Measurements from ENCODE around the gene STRN.
A peak's percentile ranks its signal among the peaks of the same experiment; 100 is the strongest.
"Not testable (repeated sequence)": the region's sequence is repeated elsewhere in the genome, so short reads cannot be mapped to it uniquely, and the experiment has no call there.

The STRN gene

DNA sequence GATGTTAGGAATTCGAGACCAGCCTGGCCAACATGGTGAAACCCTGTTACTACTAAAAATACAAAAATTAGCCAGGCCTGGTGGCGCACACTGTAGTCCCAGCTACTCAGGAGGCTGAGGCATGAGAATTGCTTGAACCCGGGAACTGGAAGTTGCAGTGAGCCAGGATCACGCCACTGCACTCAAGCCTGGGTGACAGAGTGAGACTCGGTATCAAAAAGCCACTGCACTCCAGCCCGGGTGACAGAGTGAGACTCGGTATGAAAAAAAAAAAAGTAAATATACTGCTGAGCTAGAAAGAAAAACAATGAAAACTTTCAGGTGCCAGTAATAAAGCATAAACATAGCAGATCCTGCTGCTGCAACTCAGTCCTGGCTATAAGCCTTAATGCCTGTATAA lies 73.5 kb downstream of the STRN start:
- Mint-ChIP-seq H3K27ac (no peak overlapping the region), H3K27me3 (no peaks in the 10 kb centered on the region), H3K9me3 (no peaks in the 10 kb centered on the region), H3K36me3 (peaks cover 39% of the 10 kb centered on the region), H3K4me3 (no peak overlapping the region), H3K4me1 (no peaks in the 10 kb centered on the region)
- ATAC-seq, result no peak

- Mint-ChIP-seq H3K27ac (no peak overlapping the region), H3K9me3 (no peaks in the 10 kb centered on the region), H3K4me1 (no peaks in the 10 kb centered on the region), H3K27me3 (no peaks in the 10 kb centered on the region), H3K36me3 (peaks cover 43% of the 10 kb centered on the region), H3K4me3 (no peak overlapping the region)
- ATAC-seq, result no peak
These were observed 76.5 kb downstream of the STRN start for GRCh38 chr2:36889795-36890194.

DNA sequence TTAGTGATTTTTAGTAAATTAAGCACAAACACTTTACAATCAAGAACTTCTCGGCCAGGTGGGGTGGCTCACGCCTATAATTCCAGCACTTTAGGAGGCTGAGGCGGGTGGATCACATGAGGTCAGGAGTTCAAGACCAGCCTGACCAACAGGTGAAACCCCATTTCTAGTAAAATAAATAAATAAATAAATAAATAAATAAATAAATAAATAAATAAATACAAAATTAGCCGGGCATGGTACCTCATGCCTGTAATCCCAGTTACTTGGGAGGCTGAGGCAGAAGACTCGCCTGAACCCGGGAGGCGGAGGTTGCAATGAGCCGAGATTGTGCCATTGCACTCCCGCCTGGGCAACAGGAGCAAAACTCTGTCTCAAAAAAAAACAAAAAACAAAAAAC lies 79.2 kb downstream of the STRN start:
- H3K9me3 Mint-ChIP-seq, H3K4me3 Mint-ChIP-seq, H3K27ac Mint-ChIP-seq, H3K27me3 Mint-ChIP-seq, ATAC-seq, H3K4me1 Mint-ChIP-seq: not testable (repeated sequence)
- H3K36me3 Mint-ChIP-seq, result peaks cover 39% of the 10 kb centered on the region

DNA sequence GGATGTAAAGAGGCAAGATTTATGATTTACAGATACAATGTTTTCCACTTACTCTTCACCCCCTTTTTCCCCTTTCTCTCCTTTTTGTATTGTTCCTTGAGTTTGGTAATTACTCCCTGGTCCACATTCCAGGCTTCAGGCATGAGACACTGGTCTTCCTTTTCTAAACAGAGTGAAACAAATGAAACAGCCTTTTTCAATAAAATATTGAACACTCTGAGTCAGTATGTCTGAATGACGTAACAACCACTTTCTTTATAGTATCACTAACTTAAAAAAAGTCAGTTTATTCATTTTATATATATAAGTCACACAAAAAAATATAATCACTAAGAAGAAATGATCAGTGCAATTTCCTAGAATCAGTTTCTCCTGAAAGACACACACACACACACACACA lies 79.7 kb downstream of the STRN start:
- H3K36me3 Mint-ChIP-seq, result peaks cover 37% of the 10 kb centered on the region
- no peaks in the 10 kb centered on the region for H3K27me3 Mint-ChIP-seq
- no peaks in the 10 kb centered on the region for H3K4me1 Mint-ChIP-seq
- ATAC-seq, result no peak
- no peak overlapping the region for H3K4me3 Mint-ChIP-seq
- H3K9me3 Mint-ChIP-seq, result no peaks in the 10 kb centered on the region
- no peak overlapping the region for H3K27ac Mint-ChIP-seq

DNA sequence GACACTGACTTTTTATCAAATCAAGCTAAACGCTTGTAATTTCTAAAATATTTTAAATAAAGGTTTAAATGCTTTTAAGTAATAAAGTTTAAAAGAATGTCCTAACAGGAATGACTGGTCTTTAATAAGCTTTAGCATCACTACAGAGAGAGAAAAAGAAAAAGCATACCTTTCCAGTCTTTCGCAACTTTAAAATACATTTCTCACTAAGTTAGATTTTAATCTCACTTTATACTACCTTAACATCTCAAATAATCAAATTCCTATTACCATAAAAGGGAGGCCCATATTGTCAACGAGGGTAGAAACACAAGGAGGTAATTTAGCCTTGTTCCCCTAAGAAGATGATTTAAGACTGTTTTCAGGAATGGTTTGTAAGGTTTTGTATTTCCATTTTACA lies 80.7 kb downstream of the STRN start:
- H3K27ac Mint-ChIP-seq, result no peak overlapping the region
- H3K27me3 Mint-ChIP-seq, result no peaks in the 10 kb centered on the region
- ATAC-seq, result no peak
- H3K36me3 Mint-ChIP-seq, result peaks cover 39% of the 10 kb centered on the region
- no peaks in the 10 kb centered on the region for H3K4me1 Mint-ChIP-seq
- no peak overlapping the region for H3K4me3 Mint-ChIP-seq
- no peaks in the 10 kb centered on the region for H3K9me3 Mint-ChIP-seq

GRCh38 chr2:36882532-36882931 lies 83.8 kb downstream of the STRN start:
- no peak for ATAC-seq
- no peak overlapping the region for H3K27ac Mint-ChIP-seq
- H3K4me3 Mint-ChIP-seq, result no peak overlapping the region
- peaks cover 28% of the 10 kb centered on the region for H3K36me3 Mint-ChIP-seq
- no peaks in the 10 kb centered on the region for H3K27me3 Mint-ChIP-seq
- H3K4me1 Mint-ChIP-seq, result no peaks in the 10 kb centered on the region
- no peaks in the 10 kb centered on the region for H3K9me3 Mint-ChIP-seq

GRCh38 chr2:36881816-36882215 lies 84.5 kb downstream of the STRN start:
- Mint-ChIP-seq H3K9me3 (no peaks in the 10 kb centered on the region), H3K27ac (no peak overlapping the region), H3K27me3 (no peaks in the 10 kb centered on the region), H3K4me1 (no peaks in the 10 kb centered on the region), H3K36me3 (peaks cover 30% of the 10 kb centered on the region), H3K4me3 (no peak overlapping the region)
- no peak for ATAC-seq

GRCh38 chr2:36878429-36878828 lies 87.9 kb downstream of the STRN start:
- no peak for ATAC-seq
- peaks cover 7% of the 10 kb centered on the region for H3K9me3 Mint-ChIP-seq
- H3K27me3 Mint-ChIP-seq, result no peaks in the 10 kb centered on the region
- no peaks in the 10 kb centered on the region for H3K4me1 Mint-ChIP-seq
- H3K36me3 Mint-ChIP-seq, result peaks cover 43% of the 10 kb centered on the region
- H3K4me3 Mint-ChIP-seq, result no peak overlapping the region
- H3K27ac Mint-ChIP-seq, result no peak overlapping the region

DNA sequence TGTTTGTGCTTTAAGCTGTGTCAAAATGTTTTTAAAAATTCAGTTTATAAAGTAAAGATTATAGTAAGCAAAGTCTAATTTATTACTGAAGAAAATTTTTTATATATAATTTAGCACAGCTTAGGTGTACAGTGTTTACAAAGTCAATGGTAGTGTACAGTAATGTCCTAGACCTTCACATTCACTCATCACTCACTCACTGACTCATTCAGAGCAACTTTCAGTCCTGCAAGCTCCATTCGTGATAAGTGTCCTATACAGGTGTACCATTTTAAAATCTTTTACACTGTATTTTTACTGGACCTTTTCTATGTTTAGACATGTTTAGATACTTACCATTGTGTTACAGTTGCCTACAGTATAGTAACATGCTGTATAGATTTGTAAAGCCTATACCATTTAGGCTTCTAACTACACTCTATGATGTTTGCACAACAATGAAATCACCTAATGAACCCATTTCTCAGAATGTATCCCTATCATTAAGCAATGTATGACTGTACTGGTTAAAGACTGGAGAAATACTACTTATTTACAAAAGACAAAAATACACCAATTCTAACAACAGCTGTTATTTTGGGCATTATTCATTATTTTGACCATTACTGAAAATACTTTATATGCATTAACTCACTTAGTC lies 95.1 kb downstream of the STRN start:
- no peak overlapping the region for H3K27ac Mint-ChIP-seq
- no peak for ATAC-seq
- H3K4me1 Mint-ChIP-seq, result no peaks in the 10 kb centered on the region
- H3K36me3 Mint-ChIP-seq, result peaks cover 73% of the 10 kb centered on the region
- H3K27me3 Mint-ChIP-seq, result no peaks in the 10 kb centered on the region
- H3K4me3 Mint-ChIP-seq, result no peak overlapping the region
- peaks cover 4% of the 10 kb centered on the region for H3K9me3 Mint-ChIP-seq

DNA sequence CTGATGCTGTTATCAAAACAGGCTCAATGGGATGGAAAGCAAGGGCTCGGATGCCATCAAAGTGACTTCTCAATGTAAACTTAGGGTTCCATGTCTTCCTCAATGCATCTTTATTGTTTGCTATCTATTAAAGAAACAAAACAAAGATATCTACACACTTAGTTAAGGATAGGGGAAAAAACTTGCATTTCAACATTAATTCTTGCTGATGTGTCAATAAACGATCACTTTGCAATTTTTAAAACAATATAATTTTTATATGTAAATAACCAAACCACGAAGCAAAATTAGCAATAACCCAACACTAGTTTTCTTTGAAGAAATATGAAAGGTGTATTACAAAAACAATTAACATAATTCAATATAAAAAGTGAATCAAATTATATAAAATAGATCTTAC lies 96.7 kb downstream of the STRN start:
- Mint-ChIP-seq H3K4me1 (no peaks in the 10 kb centered on the region), H3K9me3 (peaks cover 4% of the 10 kb centered on the region), H3K36me3 (peaks cover 72% of the 10 kb centered on the region), H3K4me3 (no peak overlapping the region), H3K27ac (no peak overlapping the region), H3K27me3 (no peaks in the 10 kb centered on the region)
- no peak for ATAC-seq

- H3K9me3 Mint-ChIP-seq, result peaks cover 3% of the 10 kb centered on the region
- H3K27ac Mint-ChIP-seq, result no peak overlapping the region
- no peak for ATAC-seq
These were observed 104.4 kb downstream of the STRN start for GRCh38 chr2:36861896-36862295.

GRCh38 chr2:36859366-36859792 lies 107.0 kb downstream of the STRN start:
- no peak overlapping the region for H3K4me3 Mint-ChIP-seq
- peaks cover 70% of the 10 kb centered on the region for H3K36me3 Mint-ChIP-seq
- no peaks in the 10 kb centered on the region for H3K27me3 Mint-ChIP-seq
- peak overlapping the region; percentile 40 for H3K27ac Mint-ChIP-seq
- no peak for ATAC-seq
- peaks cover 10% of the 10 kb centered on the region for H3K4me1 Mint-ChIP-seq
- peaks cover 3% of the 10 kb centered on the region for H3K9me3 Mint-ChIP-seq

More at GRCh38 chr2:36861896-36862295, 104.4 kb downstream of the STRN start:
- Mint-ChIP-seq H3K4me1 (peaks cover 10% of the 10 kb centered on the region), H3K36me3 (peaks cover 83% of the 10 kb centered on the region), H3K4me3 (no peak overlapping the region), H3K27me3 (no peaks in the 10 kb centered on the region)

DNA sequence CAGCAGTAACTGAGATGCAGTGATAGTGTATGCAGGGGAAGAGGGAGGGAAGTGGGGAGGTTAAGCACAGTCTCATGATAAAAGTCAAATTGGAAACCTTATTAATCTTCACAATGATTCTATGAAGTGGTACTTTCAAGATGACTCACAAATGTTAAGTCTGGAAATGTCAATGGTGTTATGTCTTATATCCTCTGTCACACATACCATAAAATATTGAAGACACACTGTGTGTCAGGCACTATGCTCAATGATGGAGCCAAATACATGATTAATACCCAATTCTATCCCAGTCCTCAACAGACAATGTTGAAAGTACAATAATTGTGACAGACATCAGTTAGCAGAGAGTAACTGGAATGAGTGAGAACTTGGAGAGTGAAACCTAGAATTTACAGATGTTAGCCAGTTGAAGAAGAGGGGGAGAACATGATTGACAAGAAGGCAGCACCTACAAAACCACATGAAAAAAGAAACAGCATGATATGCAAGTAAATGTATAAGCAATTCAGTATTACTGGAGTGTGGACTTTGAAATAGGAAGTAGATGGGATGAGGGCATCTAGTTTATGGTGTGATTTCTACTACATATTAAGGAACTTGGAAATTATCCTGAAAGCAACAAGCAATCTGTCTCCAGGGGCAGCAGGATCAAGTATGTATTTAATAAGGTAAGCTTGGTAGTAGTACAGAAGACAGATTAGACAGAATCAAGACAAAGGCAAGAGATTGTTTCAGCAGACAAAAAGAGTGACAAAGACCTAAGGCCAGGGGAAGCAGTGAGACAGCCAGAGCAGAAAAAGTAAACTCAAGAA lies 107.6 kb downstream of the STRN start:
- Mint-ChIP-seq H3K27me3 (no peaks in the 10 kb centered on the region), H3K4me1 (peaks cover 10% of the 10 kb centered on the region), H3K36me3 (peaks cover 70% of the 10 kb centered on the region), H3K27ac (peak overlapping the region; percentile 40), H3K9me3 (peaks cover 3% of the 10 kb centered on the region), H3K4me3 (no peak overlapping the region)
- ATAC-seq, result no peak

GRCh38 chr2:36857713-36858112 lies 108.6 kb downstream of the STRN start:
- H3K4me1 Mint-ChIP-seq, result peaks cover 10% of the 10 kb centered on the region
- H3K4me3 Mint-ChIP-seq, result no peak overlapping the region
- peaks cover 3% of the 10 kb centered on the region for H3K9me3 Mint-ChIP-seq
- ATAC-seq, result no peak
- H3K27ac Mint-ChIP-seq, result no peak overlapping the region
- no peaks in the 10 kb centered on the region for H3K27me3 Mint-ChIP-seq
- H3K36me3 Mint-ChIP-seq, result peaks cover 61% of the 10 kb centered on the region

DNA sequence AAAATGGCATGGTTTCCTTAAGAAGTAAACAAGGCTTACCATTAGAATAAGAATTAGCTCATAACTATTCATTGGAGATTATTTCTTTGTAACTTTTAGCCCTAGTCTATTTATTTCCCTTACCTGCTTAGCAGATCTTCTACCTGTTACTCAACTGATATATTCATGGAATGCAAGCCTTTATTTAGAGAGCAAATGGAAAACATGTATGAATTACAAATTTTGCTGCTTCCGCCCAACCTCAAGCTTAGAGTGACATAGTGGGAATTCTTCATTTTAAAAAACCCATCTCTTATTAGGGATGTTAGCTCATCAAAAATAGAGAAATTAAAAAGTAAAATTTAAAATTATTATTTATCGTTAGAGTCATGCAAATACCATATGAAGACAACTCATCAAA lies 110.9 kb downstream of the STRN start:
- H3K9me3 Mint-ChIP-seq, result no peaks in the 10 kb centered on the region
- peaks cover 10% of the 10 kb centered on the region for H3K4me1 Mint-ChIP-seq
- H3K27me3 Mint-ChIP-seq, result no peaks in the 10 kb centered on the region
- peaks cover 58% of the 10 kb centered on the region for H3K36me3 Mint-ChIP-seq
- H3K27ac Mint-ChIP-seq, result no peak overlapping the region
- H3K4me3 Mint-ChIP-seq, result no peak overlapping the region
- no peak for ATAC-seq

DNA sequence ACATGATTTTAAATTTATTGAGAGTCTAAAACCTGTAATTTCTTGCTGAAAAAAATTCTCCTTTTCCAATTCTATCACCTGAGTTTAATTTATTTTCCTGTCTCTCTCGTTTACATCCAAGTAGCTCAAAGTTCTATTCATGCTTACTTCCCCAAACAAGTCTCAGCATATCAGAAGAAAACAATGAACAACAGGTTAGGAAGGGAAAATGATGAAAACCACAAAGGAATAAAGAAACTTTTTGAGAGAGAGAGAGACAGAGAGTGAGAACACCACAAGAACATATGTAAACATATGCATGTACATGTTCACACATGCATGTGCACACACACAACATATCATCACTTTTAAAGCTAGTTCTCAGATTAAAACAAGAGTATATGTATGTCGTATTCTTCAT lies 112.1 kb downstream of the STRN start:
- Mint-ChIP-seq H3K27ac (no peak overlapping the region), H3K27me3 (no peaks in the 10 kb centered on the region), H3K9me3 (no peaks in the 10 kb centered on the region)

More for the DNA sequence above, 112.1 kb downstream of the STRN start:
- ATAC-seq, result no peak
- Mint-ChIP-seq H3K4me1 (peaks cover 10% of the 10 kb centered on the region), H3K36me3 (peaks cover 56% of the 10 kb centered on the region), H3K4me3 (no peak overlapping the region)

Data from stimulated activated memory B cell treated with anti-CD40 and anti-IgM and Interleukin-4, amounts not matched to agents 10 μg/mL and 1 μg/mL and 100 μg/mL, for 72 hours (primary cell).